ENCODE measurements around the gene CPB2. TPM values are rescaled to one million over a fixed set of nuclear protein-coding genes. Genes with fewer than 3 reads are reported as not detected.

The CPB2 gene
- total RNA-seq, 1 experiment from 2014 or later = not detected

DNA sequence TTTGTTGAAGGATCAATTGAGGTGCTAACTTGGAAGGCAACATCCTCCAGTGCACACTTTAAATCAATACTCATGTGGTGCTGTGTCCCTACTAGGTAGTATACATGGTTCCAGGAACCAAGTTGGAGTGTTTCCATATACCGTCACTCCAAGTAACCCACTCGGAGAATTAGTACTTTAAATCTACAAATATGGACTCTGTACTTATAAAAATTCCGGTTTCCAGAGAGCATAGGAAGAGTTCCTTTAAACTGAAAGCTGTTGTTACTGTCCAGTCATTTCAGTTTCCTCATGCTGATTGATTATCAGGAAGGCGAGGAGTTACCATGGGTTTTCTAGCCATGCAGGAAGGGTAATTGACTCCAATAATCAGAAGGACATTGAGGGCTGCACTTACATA, 7.2 kb downstream of the CPB2 start:
- DNase-seq (ENCODE audit: low read depth) = no peak

DNA sequence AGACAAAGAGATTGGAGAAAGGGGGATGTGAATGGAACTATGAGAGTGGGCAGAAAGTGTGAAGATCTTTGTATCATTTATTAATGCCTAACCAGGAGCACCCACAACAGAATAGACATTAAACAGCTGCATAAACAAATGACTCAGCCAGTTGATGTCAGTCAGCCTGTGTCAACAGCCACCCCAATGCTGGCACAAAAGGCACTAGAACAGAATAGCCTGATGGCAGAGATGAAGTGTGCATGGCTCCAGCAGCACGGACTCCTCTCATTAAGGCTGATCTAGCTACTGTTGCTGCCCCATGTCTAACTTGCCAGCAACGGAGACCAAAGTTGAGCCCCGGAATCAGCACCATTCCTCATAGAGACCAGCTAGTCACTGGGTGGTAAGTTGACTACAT, 7.8 kb downstream of the CPB2 start:
- no peak for DNase-seq (ENCODE audit: low read depth)

- no peak for DNase-seq (ENCODE audit: low read depth)
Observed at GRCh38 chr13:46094478-46094877, 10.4 kb downstream of the CPB2 start.

DNA sequence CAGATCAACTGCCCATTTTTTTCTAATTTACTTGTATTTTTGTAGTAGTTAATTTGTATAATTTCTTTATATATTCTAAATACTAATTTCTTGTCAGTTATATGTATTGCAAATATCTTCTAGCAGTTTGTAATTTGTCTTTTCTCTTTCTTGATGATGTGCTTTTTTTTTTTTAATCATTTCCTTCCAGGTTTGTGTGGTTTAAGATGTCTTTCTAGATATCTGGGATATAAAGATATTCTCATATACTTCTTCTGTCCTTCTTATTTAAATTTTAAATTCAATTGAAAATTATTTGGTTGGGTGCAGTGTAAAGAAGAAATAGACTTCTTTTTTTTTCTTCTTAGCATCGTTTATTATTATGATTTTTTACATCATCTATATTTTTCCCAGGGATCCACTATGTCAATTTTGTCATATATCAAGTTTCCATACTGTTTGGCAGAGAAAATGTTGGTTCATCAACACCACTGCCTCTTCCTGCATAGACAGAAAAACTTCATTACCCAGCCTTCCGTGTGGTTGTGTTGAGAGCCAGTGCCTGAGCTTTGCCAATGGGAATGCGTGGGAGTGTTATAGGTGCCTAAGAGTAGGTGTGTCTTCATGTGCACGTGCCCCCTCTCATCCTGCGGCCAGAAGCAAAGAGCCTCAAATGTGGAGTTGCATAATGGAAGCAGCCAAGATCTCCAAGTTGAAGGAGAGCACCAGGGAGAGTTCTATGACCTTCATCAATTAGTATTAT, 15.8 kb downstream of the CPB2 start:
- DNase-seq (ENCODE audit: low read depth) = no peak

DNA sequence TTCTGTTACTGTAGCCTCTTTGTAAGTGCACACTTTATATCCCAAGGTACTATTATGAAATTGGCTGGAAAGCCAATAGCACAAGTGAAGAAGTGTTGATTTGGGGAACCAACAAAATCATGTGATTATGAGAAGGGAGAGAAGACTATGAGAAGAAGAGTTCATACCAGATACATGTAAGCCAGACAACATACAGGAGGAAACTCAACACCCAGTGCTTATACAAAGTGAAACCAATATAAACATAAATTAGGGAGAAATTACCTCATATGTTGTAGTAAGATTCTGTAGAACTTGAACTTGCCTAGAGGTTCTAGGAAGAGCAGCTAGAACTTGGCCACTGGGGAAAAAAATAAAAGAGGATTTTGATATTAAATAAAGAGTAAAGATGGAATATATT, 17.4 kb downstream of the CPB2 start:
- DNase-seq (ENCODE audit: low read depth) = no peak

DNA sequence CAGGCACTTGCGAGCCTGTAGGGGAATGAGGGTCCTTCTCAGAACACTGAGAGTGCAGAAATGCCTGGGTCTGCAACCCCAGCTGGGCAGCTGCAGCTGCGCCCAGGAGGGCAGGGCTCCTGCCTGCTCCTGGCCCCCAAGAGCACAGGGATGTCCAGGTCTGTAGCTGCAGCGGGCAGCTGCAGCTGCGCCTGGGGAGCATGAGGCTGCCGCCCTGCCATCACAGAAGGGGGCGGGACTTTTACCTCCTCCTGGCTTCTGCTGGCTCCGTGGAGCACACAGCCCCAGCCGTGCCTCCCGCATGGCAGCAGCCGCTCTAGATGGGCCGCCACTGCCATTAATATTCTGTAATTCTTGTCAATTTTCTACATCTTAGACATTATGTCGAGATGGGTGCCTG, 17.8 kb downstream of the CPB2 start:
- DNase-seq (ENCODE audit: low read depth) = no peak

GRCh38 chr13:46086421-46086922, 18.4 kb downstream of the CPB2 start:
- DNase-seq (ENCODE audit: low read depth) = no peak

- DNase-seq (ENCODE audit: low read depth) = no peak
Observed at GRCh38 chr13:46085737-46086136, 19.1 kb downstream of the CPB2 start.

DNA sequence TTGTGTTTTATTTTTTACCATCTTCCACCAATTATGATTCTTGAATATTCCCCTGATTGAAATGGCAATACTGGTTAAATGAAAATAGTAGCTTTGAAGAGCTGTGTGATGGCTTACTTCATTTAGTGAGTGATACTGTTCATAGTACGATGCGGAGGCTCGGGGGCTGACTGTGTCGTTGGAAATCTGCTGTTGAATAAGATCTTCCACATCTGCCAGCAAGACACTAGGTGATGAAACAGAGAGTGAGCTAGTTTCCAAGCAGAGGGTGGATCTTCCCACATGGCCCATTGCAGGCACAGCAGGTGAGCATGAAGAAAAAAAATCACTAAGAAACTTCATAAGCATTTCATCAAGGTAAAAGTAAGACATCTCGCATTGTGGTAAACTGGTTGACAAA, 22.5 kb downstream of the CPB2 start:
- DNase-seq (ENCODE audit: low read depth) = no peak

- no peak for DNase-seq (ENCODE audit: low read depth)
Observed at GRCh38 chr13:46079770-46080169, 25.1 kb downstream of the CPB2 start.

DNA sequence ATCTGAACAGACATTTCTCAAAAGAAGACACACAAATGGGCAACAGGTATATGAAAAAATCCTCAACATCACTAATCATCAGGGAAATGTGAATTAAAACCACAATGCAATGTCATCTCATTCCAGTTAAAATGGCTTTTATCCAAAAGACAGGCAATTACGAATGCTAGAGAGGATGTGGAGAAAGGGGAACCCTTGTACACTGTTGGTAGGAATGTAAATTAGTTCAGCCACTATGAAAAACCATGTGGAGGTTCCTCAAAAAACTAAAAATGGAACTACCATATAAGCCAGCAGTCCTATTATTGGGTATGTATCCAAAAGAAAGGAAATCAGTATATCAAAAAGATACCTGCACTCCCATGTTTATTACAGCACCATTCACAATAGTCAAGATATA, 27.6 kb downstream of the CPB2 start:
- no peak for DNase-seq (ENCODE audit: low read depth)

DNA sequence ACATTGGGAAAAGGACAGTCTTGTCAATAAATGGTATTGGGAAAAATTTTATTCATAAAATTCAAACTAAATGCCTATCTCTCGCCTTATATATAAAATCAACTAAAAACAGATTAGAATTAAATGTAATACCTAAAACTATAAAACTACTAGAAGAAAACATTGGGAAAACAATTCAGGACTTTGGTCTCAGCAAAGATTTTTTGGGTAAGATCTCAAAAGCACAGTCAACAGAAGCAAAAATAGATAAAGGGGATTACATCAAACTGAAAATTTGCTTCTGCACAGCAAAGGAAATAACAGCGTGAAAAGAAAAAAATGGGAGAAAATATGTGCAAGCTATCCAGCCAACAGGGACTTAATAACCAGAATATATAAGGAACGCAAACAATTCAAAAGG, 28.0 kb downstream of the CPB2 start:
- no peak for DNase-seq (ENCODE audit: low read depth)

DNA sequence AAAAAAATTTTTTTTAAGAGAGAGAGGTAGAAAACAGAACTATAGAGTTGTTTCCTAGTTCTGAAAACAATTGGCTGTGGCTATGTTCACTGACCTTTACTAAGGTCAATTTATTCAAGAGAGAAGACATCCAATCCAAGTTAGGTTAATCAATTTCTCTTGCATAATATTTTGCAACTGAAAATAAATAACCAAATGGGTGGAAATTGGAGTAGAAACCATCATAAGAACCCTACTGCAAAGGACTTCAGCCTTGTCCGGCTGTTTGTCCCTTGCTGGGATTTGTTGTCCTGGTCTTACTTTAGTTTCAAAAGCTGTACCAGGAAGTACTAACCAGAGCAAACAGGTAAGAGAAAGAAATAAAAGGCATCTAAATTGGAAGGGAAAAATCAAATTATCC, 29.0 kb downstream of the CPB2 start:
- DNase-seq (ENCODE audit: low read depth) = no peak

DNA sequence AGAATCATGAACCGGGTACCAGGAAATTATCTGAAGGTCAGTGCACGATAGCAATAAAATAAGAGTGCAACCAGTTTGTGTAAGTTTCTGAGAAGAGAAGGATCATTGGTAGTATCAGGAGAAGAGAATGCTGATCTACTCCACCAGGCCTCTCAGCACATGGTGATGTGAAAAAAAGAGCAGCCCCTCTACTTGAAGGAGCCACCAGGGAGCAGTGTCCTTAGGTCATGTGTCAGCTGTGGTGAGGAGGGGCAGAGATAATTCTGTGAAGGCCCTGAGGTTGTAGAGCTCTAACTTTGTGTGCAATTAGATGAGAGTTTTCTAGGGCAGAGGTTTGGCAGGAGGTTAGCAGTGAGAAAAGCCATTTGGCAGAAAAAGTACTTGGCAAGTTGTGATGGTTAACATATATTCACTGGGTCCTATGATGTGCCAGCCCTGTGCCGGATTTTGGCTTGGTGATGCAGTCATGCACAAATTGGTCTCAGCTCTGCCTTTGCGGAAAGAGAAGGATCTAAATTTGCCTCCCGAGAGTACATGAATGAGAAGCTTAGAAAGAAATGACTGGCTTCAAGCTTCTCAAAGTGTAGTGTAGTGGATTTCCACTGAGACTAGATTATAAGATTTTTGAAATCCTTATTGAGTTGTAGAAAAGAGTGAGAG, 33.1 kb downstream of the CPB2 start:
- no peak for DNase-seq (ENCODE audit: low read depth)

DNA sequence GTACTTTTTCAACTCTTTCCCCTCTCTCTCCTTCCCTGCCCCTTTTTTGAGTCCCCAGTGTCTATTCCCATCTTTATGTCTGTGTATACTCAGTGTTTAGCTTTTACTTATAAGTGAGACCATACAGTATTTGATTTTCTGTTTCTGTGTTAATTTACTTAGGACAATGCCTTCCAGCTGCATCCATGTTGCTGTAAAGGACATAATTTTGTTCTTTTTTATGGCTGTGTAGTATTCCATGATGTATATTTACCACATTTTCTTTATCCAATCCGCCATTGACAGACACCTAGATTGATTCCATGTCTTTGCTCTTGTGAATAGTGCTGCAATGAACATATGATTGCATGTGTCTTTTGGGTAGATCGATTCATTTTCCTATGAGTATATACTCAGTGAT, 41.5 kb downstream of the CPB2 start:
- DNase-seq (ENCODE audit: low read depth) = no peak

DNA sequence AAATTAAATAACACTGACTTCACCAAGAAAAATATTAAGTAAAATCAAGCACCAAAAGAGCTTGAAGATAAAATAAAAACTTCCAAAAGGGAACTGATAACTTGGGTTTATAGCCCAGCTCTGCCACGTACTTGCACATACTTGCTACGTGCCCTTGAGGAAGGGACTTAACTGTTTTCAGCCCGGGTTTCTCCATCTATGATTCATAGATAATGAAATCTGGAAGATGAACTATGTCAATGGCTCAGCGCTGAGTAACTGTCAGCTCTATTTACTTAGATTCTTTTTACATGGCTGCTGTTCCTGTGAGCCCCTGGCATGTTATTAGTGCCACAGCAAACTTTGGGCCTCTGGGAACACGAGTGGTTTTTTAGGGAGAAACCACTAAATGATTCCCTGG, 42.6 kb downstream of the CPB2 start:
- peak; percentile 74 for DNase-seq (ENCODE audit: low read depth)

DNA sequence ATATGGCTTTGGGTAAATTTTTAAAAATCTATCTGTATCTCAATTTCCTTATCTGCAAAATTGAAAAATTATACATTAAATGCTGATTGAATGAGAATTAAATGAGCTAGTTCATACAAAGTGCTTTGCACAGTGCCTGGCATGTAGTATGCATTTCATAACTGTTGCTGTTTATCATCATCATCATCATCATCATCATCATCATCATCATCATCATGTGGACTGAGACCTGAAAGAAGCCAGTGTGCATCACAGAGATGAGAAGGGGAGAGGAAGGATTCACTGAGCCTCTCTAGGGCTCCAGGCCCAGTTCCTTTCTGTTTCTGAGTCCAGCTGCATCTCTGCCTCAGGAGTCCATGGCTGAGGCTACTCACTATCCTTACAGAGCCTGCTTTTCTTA, 45.4 kb downstream of the CPB2 start:
- no peak for DNase-seq (ENCODE audit: low read depth)

DNA sequence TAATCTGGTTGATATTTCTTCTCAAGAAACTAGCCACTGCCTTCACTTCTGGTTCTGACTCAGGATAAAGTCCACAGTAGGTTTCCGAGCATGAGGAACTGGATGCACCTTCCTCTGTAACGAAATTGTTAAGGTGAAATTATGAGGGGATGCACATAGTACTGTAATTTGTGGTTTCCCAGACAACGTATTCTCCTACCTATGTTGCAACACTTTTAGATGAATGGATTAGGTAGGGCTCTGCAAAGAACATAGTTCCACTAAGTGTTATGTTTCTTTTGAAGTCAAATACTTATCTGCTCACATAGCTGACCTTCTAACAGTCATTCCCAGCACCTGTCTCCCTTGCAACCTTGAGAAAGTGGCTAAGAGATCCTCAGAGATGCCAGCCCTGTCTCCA, 46.6 kb downstream of the CPB2 start:
- no peak for DNase-seq (ENCODE audit: low read depth)

DNA sequence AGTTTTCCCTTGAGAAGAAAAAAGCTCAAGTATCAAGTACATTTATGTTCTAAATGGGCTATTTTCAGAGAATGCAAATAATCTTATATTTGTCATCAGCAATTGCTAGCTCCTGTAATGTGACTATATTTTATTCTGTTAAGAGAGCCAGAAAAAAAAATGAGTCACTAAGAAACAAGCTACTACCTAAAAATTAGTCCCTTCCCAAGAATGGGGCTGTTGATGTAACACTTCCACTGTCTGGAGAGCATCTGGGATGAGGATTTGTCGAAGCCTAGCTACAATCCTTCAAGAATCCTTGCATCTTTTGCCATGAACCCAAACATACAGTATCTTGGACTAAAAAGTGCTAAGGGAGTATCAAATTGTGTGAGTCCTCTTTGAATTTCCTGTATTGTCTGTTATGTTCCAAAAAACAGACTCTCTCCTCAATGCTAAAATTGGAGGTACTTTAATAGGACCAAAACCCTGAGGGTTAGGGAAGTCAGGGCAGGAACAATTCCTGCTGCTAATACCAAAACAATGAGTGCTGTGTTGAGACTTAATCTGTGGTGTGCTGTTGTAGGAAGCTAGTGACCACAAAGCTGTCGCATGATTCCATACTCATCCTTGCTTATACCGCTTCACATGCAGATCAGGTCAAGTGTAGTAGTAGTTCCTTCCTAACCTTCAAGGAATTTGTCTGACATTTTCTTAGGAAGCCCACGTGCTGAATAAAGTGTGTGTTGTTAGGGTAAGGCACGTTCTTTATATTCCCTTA, 47.4 kb downstream of the CPB2 start:
- peak; percentile 75 for DNase-seq (ENCODE audit: low read depth)

- no peak for DNase-seq (ENCODE audit: low read depth)
Observed at GRCh38 chr13:46053162-46054012, 51.4 kb downstream of the CPB2 start.

- DNase-seq (ENCODE audit: low read depth) = peak; percentile 94
Observed at GRCh38 chr13:46052319-46053161, 52.3 kb downstream of the CPB2 start, which contains the start of gene ZC3H13. TSS of gene ZC3H13 (minus strand) at chr13:46052746. CDS start at chr13:46045507, 7,239 bp downstream.

All from RPMI7951 (cell line).